C4-2B (cell line): ENCODE measurements around the gene C10orf90.

Source experiments
- H3K27ac ChIP-seq: fragments of 450-650 bp; 2 replicates; pipeline ENCODE4 v1.5.1; 2017
- CTCF ChIP-seq: fragments of 450-650 bp; conservative IDR thresholded peaks from 2 replicates; pipeline ENCODE4 v1.5.1; 2017; ENCODE audit warnings: mild to moderate bottlenecking
- ZFX ChIP-seq: fragments of 450-650 bp; IDR thresholded peaks from 2 replicates; pipeline ENCODE4 v1.6.1; 2017

The C10orf90 gene

GRCh38 chr10:126525326-126525725 is 145.2 kb downstream of the C10orf90 start:
- no peak overlapping the region for H3K27ac ChIP-seq
- TF ChIP-seq ZFX (no peak), CTCF (no peak)

- no peak for TF ChIP-seq CTCF
- no peak for TF ChIP-seq ZFX
- H3K27ac ChIP-seq = no peak overlapping the region
Observed at GRCh38 chr10:126524526-126524925, 146.0 kb downstream of the C10orf90 start.

GRCh38 chr10:126523071-126523470 is 147.4 kb downstream of the C10orf90 start:
- TF ChIP-seq CTCF (no peak), ZFX (no peak)
- H3K27ac ChIP-seq = no peak overlapping the region

- no peak overlapping the region for H3K27ac ChIP-seq
Observed at GRCh38 chr10:126521399-126521798, 149.1 kb downstream of the C10orf90 start.

GRCh38 chr10:126520751-126521317 is 149.7 kb downstream of the C10orf90 start:
- H3K27ac ChIP-seq = no peak overlapping the region
- TF ChIP-seq ZFX (no peak), CTCF (peak; percentile 16; the same call in 1 of the 2 replicates)

More at GRCh38 chr10:126521399-126521798, 149.1 kb downstream of the C10orf90 start:
- TF ChIP-seq CTCF (no peak), ZFX (no peak)

GRCh38 chr10:126519992-126520391 is 150.5 kb downstream of the C10orf90 start:
- TF ChIP-seq ZFX = no peak
- TF ChIP-seq CTCF = no peak
- H3K27ac ChIP-seq = no peak overlapping the region

- TF ChIP-seq CTCF (no peak), ZFX (no peak)
- no peak overlapping the region for H3K27ac ChIP-seq
Observed at GRCh38 chr10:126519185-126519584, 151.3 kb downstream of the C10orf90 start.
